Thyroid gland (tissue), 4 donors: ENCODE results near the gene IFITM1. TPM values are rescaled to one million over a fixed set of nuclear protein-coding genes. Genes with fewer than 3 reads are reported as not detected.

Experiments
- DNase-seq, 2 donors: peaks; one replicate each; pipeline ENCODE4 v3.0.0-alpha.2; 2019
- H3K27ac ChIP-seq, 3 donors: fragments of 200-600 bp; sonication (generic); 1 replicate in 2 of 3; 2 replicates in 1 of 3; pipeline ENCODE4 v1.5.1; 2016 to 2019; ENCODE audit warnings: mild to moderate bottlenecking in 1 of 3, moderate library complexity in 1 of 3
- H3K27me3 ChIP-seq: fragments of 200-600 bp; sonication (generic); one replicate; pipeline ENCODE4 v1.5.1; 2019
- H3K36me3 ChIP-seq, 2 donors: fragments of 200-600 bp; sonication (generic); one replicate each; pipeline ENCODE4 v1.5.1; 2016 to 2019
- H3K4me1 ChIP-seq, 2 donors: fragments of 200-600 bp; sonication (generic); one replicate each; pipeline ENCODE4 v1.5.1; 2017 to 2019
- H3K4me3 ChIP-seq, 3 donors: fragments of 200-600 bp; sonication (generic); replicated peaks in 1 of 3; 1 replicate in 2 of 3; 2 replicates in 1 of 3; pipeline ENCODE4 v1.5.1; 2016; ENCODE audit warnings: mild to moderate bottlenecking in 1 of 3
- H3K9me3 ChIP-seq: fragments of 200-600 bp; sonication (generic); one replicate; pipeline ENCODE4 v1.5.1; 2017
- CTCF ChIP-seq, 6 experiments: fragments of 200-600 bp in 3 of 6; fragments of 450-650 bp in 3 of 6; sonication (generic) in 3 of 6; IDR thresholded peaks; one replicate each; pipeline ENCODE4 v1.5.1; 2016 to 2019; ENCODE audit warnings: antibody characterized with exemption in 6 of 6, mild to moderate bottlenecking in 2 of 6, inconsistent platforms in 1 of 6, moderate library complexity in 1 of 6
- POLR2A ChIP-seq, 2 donors: fragments of 450-650 bp; IDR thresholded peaks; one replicate each; pipeline ENCODE4 v1.6.1; 2017; ENCODE audit warnings: antibody characterized with exemption in 2 of 2, mild to moderate bottlenecking in 2 of 2, moderate library complexity in 1 of 2
- WGBS, 2 donors: methylation state at CpG; one replicate each; pipeline ENCODE4 v1.1.5; 2017; 5-methylcytosine and 5-hydroxymethylcytosine counted together
- intact Hi-C: fragments of 100-400 bp; cut with DNase I; formaldehyde crosslinking; loops from one replicate; pipeline ENCODE4 v1.15.1; 2023
- total RNA-seq, 4 donors: library from RNA; depleted of rRNA; stranded (reverse); fragments of >200 nt; gene quantifications; one replicate each; pipeline ENCODE4 v1.2.3, GENCODE V29; 2016

Gene IFITM1
- total RNA-seq, 4 donors from 2014 or later = 94.3 to 163 (median 103) TPM

- Histone ChIP-seq H3K36me3 (no peaks in the 10 kb centered on the region), H3K4me1 (peaks cover 6 to 12% of the 10 kb centered on the region in 2 donors), H3K27me3 (no peaks in the 10 kb centered on the region), H3K27ac (no peak overlapping the region), H3K4me3 (no peak overlapping the region), H3K9me3 (no peaks in the 10 kb centered on the region)
- WGBS, 2 donors = 92 to 93% methylated on average over 13 to 18 of the region's 18 CpGs
- intact Hi-C loops = no loop called here
- no peak for DNase-seq
- TF ChIP-seq POLR2A (IDR thresholded peaks at IDR 0.05) (no peak), CTCF (IDR thresholded peaks at IDR 0.05) (no peak)
Measured at GRCh38 chr11:293271-293851, 20.5 kb upstream of the IFITM1 start.

GRCh38 chr11:293852-294661 is 19.8 kb upstream of the IFITM1 start:
- no peaks in the 10 kb centered on the region for H3K36me3 ChIP-seq
- DNase-seq = no peak
- 85 to 91% methylated on average over 13 to 26 of the region's 27 CpGs for WGBS, 2 donors
- no peak overlapping the region for H3K4me3 ChIP-seq
- no peaks in the 10 kb centered on the region for H3K27me3 ChIP-seq
- H3K27ac ChIP-seq = no peak overlapping the region
- no peaks in the 10 kb centered on the region for H3K9me3 ChIP-seq
- H3K4me1 ChIP-seq = peaks cover 6 to 12% of the 10 kb centered on the region in 2 donors
- TF ChIP-seq POLR2A (IDR thresholded peaks at IDR 0.05) (no peak), CTCF (IDR thresholded peaks at IDR 0.05) (no peak)
- intact Hi-C loops = no loop called here

- Histone ChIP-seq H3K4me3 (no peak overlapping the region), H3K27ac (no peak overlapping the region), H3K9me3 (no peaks in the 10 kb centered on the region), H3K4me1 (peaks cover 0 to 7% of the 10 kb centered on the region in 2 donors), H3K27me3 (no peaks in the 10 kb centered on the region), H3K36me3 (no peaks in the 10 kb centered on the region)
- DNase-seq = no peak
- WGBS, 2 donors = 84 to 92% methylated on average over 16 of the region's 16 CpGs
- intact Hi-C loops = no loop called here
- TF ChIP-seq CTCF (IDR thresholded peaks at IDR 0.05) (no peak), POLR2A (IDR thresholded peaks at IDR 0.05) (no peak)
Measured at GRCh38 chr11:294780-295179, 19.1 kb upstream of the IFITM1 start.

GRCh38 chr11:295351-296170 is 18.3 kb upstream of the IFITM1 start:
- TF ChIP-seq CTCF (IDR thresholded peaks at IDR 0.05) (no peak), POLR2A (IDR thresholded peaks at IDR 0.05) (no peak)
- Histone ChIP-seq H3K27me3 (no peaks in the 10 kb centered on the region), H3K36me3 (no peaks in the 10 kb centered on the region), H3K4me1 (peaks cover 0 to 4% of the 10 kb centered on the region in 2 donors), H3K27ac (no peak overlapping the region), H3K4me3 (no peak overlapping the region), H3K9me3 (no peaks in the 10 kb centered on the region)
- intact Hi-C loops = no loop called here
- WGBS, 2 donors = 82 to 94% methylated on average over 17 to 25 of the region's 26 CpGs
- DNase-seq = no peak
